Measurements from ENCODE around the gene SLC16A11. TPM values are rescaled to one million over a fixed set of nuclear protein-coding genes. Genes with fewer than 3 reads are reported as not detected.

SLC16A11 gene
- total and polyA plus RNA-seq, 2 donors from 2014 or later = 2.1 to 7.8 TPM

- peaks cover 0 to 15% (median 7%) of the 10 kb centered on the region in 3 donors for H3K4me1 ChIP-seq (ENCODE audit: control insufficient read depth in 2 of 3, insufficient read depth in 2 of 3, low read depth in 1 of 3, low read length in 3 of 3)
- no peaks in the 10 kb centered on the region for H3K36me3 ChIP-seq (ENCODE audit: control insufficient read depth in 2 of 3, insufficient read depth in 3 of 3, low read length in 3 of 3)
- DNase-seq (peak in 4 of 5 donors; percentile 59 to 86 (median 82)), FAIRE-seq (no peak)
- intact Hi-C loops (cut with DNase I) = no loop called here
- H3K27ac ChIP-seq (ENCODE audit: low read depth in 2 of 2, low read length in 2 of 2) = peak overlapping the region; percentile 34 to 65
- peak overlapping the region in 2 of 3 donors; percentile 31 to 77 for H3K9ac ChIP-seq (ENCODE audit: low read length in 3 of 3)
- H3K27me3 ChIP-seq (ENCODE audit: control insufficient read depth, insufficient read depth, low read length) = peaks cover 10% of the 10 kb centered on the region
- peak overlapping the region; percentile 51 to 75 (median 62) for H3K4me3 ChIP-seq (ENCODE audit: low read length in 3 of 3)
- no peaks in the 10 kb centered on the region for H3K9me3 ChIP-seq (ENCODE audit: control insufficient read depth in 2 of 3, insufficient read depth in 1 of 3, low read length in 3 of 3)
- no peak for TF ChIP-seq CTCF (IDR thresholded peaks at IDR 0.05; ENCODE audit: borderline replicate concordance, extremely low read depth, insufficient read depth)
Observed at GRCh38 chr17:7019839-7020519, 23.9 kb downstream of the SLC16A11 start.

GRCh38 chr17:7019367-7019766, 24.5 kb downstream of the SLC16A11 start:
- H3K36me3 ChIP-seq (ENCODE audit: control insufficient read depth in 2 of 3, insufficient read depth in 3 of 3, low read length in 3 of 3) = no peaks in the 10 kb centered on the region
- FAIRE-seq (no peak), DNase-seq (peak in 2 of 5 donors; percentile 63 to 73)
- H3K4me3 ChIP-seq (ENCODE audit: low read length in 3 of 3) = peak overlapping the region in 2 of 3 donors; percentile 10 to 75
- H3K27ac ChIP-seq (ENCODE audit: low read depth in 2 of 2, low read length in 2 of 2) = peak overlapping the region; percentile 57
- peaks cover 10% of the 10 kb centered on the region for H3K27me3 ChIP-seq (ENCODE audit: control insufficient read depth, insufficient read depth, low read length)
- H3K4me1 ChIP-seq (ENCODE audit: control insufficient read depth in 2 of 3, insufficient read depth in 2 of 3, low read depth in 1 of 3, low read length in 3 of 3) = peaks cover 0 to 15% (median 7%) of the 10 kb centered on the region in 3 donors
- no peak for TF ChIP-seq CTCF (IDR thresholded peaks at IDR 0.05; ENCODE audit: borderline replicate concordance, extremely low read depth, insufficient read depth)
- intact Hi-C loops (cut with DNase I) = no loop called here
- H3K9ac ChIP-seq (ENCODE audit: low read length in 3 of 3) = peak overlapping the region in 2 of 3 donors; percentile 39 to 77
- H3K9me3 ChIP-seq (ENCODE audit: control insufficient read depth in 2 of 3, insufficient read depth in 1 of 3, low read length in 3 of 3) = no peaks in the 10 kb centered on the region

GRCh38 chr17:7018331-7018964, 25.4 kb downstream of the SLC16A11 start:
- peaks cover 0 to 21% (median 11%) of the 10 kb centered on the region in 3 donors for H3K4me1 ChIP-seq (ENCODE audit: control insufficient read depth in 2 of 3, insufficient read depth in 2 of 3, low read depth in 1 of 3, low read length in 3 of 3)
- DNase-seq (peak in 1 of 5 donors; percentile 85), FAIRE-seq (no peak)
- no peaks in the 10 kb centered on the region for H3K36me3 ChIP-seq (ENCODE audit: control insufficient read depth in 2 of 3, insufficient read depth in 3 of 3, low read length in 3 of 3)
- H3K9me3 ChIP-seq (ENCODE audit: control insufficient read depth in 2 of 3, insufficient read depth in 1 of 3, low read length in 3 of 3) = no peaks in the 10 kb centered on the region
- H3K4me3 ChIP-seq (ENCODE audit: low read length in 3 of 3) = peak overlapping the region in 2 of 3 donors; percentile 22 to 75
- intact Hi-C loops (cut with DNase I) = no loop called here
- peaks cover 10% of the 10 kb centered on the region for H3K27me3 ChIP-seq (ENCODE audit: control insufficient read depth, insufficient read depth, low read length)
- peak overlapping the region in 2 of 3 donors; percentile 39 to 77 for H3K9ac ChIP-seq (ENCODE audit: low read length in 3 of 3)
- peak overlapping the region; percentile 73 to 78 for H3K27ac ChIP-seq (ENCODE audit: low read depth in 2 of 2, low read length in 2 of 2)
- no peak for TF ChIP-seq CTCF (IDR thresholded peaks at IDR 0.05; ENCODE audit: borderline replicate concordance, extremely low read depth, insufficient read depth)
